NB4 (cell line): ENCODE measurements around the gene PSAT1.

Experiments used
- MYC ChIP-seq: IDR thresholded peaks from 2 replicates; pipeline ENCODE4 v1.6.1; 2011; ENCODE audit warnings: low read depth, low read length
- POLR2A ChIP-seq: IDR thresholded peaks from 2 replicates; pipeline ENCODE4 v1.6.1; 2011; ENCODE audit warnings: mild to moderate bottlenecking; ENCODE audit not compliant: insufficient read length; ENCODE audit errors: extremely low read depth
- TF ChIP-seq, protein P1 (sequence below): IDR thresholded peaks from one replicate; pipeline ENCODE4 v1.5.1; 2012; ENCODE audit warnings: low read depth, low read length
- TF ChIP-seq, protein P2 (sequence below): IDR thresholded peaks from 2 replicates; pipeline ENCODE4 v1.6.1; 2011; ENCODE audit warnings: low read depth, low read length

DNA sequence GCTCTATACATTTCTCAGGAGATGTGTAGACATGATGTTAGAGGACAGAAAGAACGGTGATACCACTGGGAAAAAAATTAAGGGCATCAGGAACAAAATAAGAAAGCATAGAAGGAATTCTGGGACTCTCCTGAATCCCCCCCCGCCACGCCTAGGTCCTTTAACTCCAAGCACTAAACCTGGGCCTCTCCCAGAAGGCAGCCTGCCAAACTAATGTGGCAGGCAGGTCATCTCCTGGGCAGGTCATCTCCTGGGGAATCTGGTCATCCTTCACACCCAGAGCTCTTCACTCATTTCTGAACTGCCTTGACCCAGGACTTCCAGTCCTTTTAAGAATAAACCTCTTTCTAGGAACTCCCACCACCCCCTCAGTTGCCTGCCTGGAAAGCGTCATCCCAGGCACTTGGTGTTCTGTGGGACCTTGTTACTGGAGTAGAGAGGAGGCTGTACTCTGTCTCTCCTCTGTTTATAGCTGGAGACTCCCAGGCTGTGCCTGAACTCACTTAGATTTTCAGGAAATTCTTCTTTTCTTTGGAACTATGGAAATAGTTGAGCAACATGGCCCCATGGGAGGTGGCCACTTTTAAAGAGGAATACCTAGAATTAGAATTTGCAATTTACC, 24.1 kb downstream of the PSAT1 start:
- TF ChIP-seq, protein P1, sequence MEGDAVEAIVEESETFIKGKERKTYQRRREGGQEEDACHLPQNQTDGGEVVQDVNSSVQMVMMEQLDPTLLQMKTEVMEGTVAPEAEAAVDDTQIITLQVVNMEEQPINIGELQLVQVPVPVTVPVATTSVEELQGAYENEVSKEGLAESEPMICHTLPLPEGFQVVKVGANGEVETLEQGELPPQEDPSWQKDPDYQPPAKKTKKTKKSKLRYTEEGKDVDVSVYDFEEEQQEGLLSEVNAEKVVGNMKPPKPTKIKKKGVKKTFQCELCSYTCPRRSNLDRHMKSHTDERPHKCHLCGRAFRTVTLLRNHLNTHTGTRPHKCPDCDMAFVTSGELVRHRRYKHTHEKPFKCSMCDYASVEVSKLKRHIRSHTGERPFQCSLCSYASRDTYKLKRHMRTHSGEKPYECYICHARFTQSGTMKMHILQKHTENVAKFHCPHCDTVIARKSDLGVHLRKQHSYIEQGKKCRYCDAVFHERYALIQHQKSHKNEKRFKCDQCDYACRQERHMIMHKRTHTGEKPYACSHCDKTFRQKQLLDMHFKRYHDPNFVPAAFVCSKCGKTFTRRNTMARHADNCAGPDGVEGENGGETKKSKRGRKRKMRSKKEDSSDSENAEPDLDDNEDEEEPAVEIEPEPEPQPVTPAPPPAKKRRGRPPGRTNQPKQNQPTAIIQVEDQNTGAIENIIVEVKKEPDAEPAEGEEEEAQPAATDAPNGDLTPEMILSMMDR = no peak
- no peak for TF ChIP-seq POLR2A
- no peak for TF ChIP-seq MYC
- TF ChIP-seq, protein P2, sequence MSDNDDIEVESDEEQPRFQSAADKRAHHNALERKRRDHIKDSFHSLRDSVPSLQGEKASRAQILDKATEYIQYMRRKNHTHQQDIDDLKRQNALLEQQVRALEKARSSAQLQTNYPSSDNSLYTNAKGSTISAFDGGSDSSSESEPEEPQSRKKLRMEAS = no peak
